Measurements from ENCODE around the gene PROM1.

The PROM1 gene

GRCh38 chr4:16062601-16063000 is 21.2 kb downstream of the PROM1 start:
- DNase-seq = no peak

GRCh38 chr4:16056681-16057385 is 27.0 kb downstream of the PROM1 start:
- no peak for DNase-seq

GRCh38 chr4:16055873-16056272 is 27.9 kb downstream of the PROM1 start:
- DNase-seq = no peak

- DNase-seq = no peak
Observed at GRCh38 chr4:16055471-16055870, 28.4 kb downstream of the PROM1 start.

GRCh38 chr4:16052939-16053338 is 30.9 kb downstream of the PROM1 start:
- DNase-seq = no peak

- DNase-seq = no peak
Observed at GRCh38 chr4:16051980-16052379, 31.8 kb downstream of the PROM1 start.

GRCh38 chr4:16051132-16051531 is 32.7 kb downstream of the PROM1 start:
- DNase-seq = no peak

GRCh38 chr4:16050669-16051068 is 33.2 kb downstream of the PROM1 start:
- no peak for DNase-seq

GRCh38 chr4:16048619-16049419 is 35.0 kb downstream of the PROM1 start:
- DNase-seq = no peak

- no peak for DNase-seq
Observed at GRCh38 chr4:16045687-16046086, 38.1 kb downstream of the PROM1 start.

GRCh38 chr4:16043642-16044498 is 40.0 kb downstream of the PROM1 start:
- no peak for DNase-seq

GRCh38 chr4:16039139-16039538 is 44.7 kb downstream of the PROM1 start:
- no peak for DNase-seq

GRCh38 chr4:16037901-16038300 is 45.9 kb downstream of the PROM1 start:
- no peak for DNase-seq

- no peak for DNase-seq
Observed at GRCh38 chr4:16035843-16036242, 48.0 kb downstream of the PROM1 start.

GRCh38 chr4:16034010-16034748 is 49.6 kb downstream of the PROM1 start:
- DNase-seq = no peak

- no peak for DNase-seq
Observed at GRCh38 chr4:16032396-16032770, 51.4 kb downstream of the PROM1 start.

- DNase-seq = no peak
Observed at GRCh38 chr4:16031546-16032395, 52.1 kb downstream of the PROM1 start.

- DNase-seq = no peak
Observed at GRCh38 chr4:16029886-16030285, 53.9 kb downstream of the PROM1 start.

- no peak for DNase-seq
Observed at GRCh38 chr4:16029262-16029661, 54.6 kb downstream of the PROM1 start.

GRCh38 chr4:16027626-16028025 is 56.2 kb downstream of the PROM1 start:
- DNase-seq = no peak

- no peak for DNase-seq
Observed at GRCh38 chr4:16027114-16027513, 56.7 kb downstream of the PROM1 start.

Data from NCI-H1930 (cell line).